SJSA1 (cell line): ENCODE data around the gene USP46. TPM values are rescaled to one million over a fixed set of nuclear protein-coding genes. Genes with fewer than 3 reads are reported as not detected.
A peak's percentile ranks its signal among the peaks of the same experiment; 100 is the strongest.

Source experiments
- DNase-seq, 2 experiments: peaks; one replicate each; pipeline ENCODE4 v3.0.0-alpha.2; 2015 to 2020; ENCODE audit warnings: low spot score in 2 of 2, low read depth in 1 of 2
- H3K27ac ChIP-seq: fragments of 250-450 bp; sonication (Bioruptor Pico); 2 replicates; pipeline ENCODE4 v1.5.1; 2020; ENCODE audit warnings: mild to moderate bottlenecking, moderate library complexity
- H3K27me3 ChIP-seq: fragments of 250-450 bp; sonication (Bioruptor Pico); replicated peaks from 2 replicates; pipeline ENCODE4 v1.5.1; 2020; ENCODE audit warnings: mild to moderate bottlenecking, moderate library complexity
- H3K36me3 ChIP-seq: fragments of 250-450 bp; sonication (Bioruptor Pico); 2 replicates; pipeline ENCODE4 v1.5.1; 2020; ENCODE audit warnings: mild to moderate bottlenecking
- H3K4me1 ChIP-seq: fragments of 250-450 bp; sonication (Bioruptor Pico); replicated peaks from 2 replicates; pipeline ENCODE4 v1.6.1; 2021; ENCODE audit warnings: mild to moderate bottlenecking
- H3K4me3 ChIP-seq: fragments of 250-450 bp; sonication (Bioruptor Pico); 2 replicates; pipeline ENCODE4 v1.5.1; 2020; ENCODE audit warnings: mild to moderate bottlenecking
- H3K9me3 ChIP-seq: fragments of 250-450 bp; sonication (Bioruptor Pico); replicated peaks from 2 replicates; pipeline ENCODE4 v1.5.1; 2020; ENCODE audit warnings: mild to moderate bottlenecking
- total RNA-seq: library from RNA; depleted of rRNA; stranded (reverse); fragments of >200 nt; shearing (Covaris generic); gene quantifications from 2 replicates; pipeline ENCODE4 v1.2.3, GENCODE V29; 2014

Gene USP46
- total RNA-seq, 1 experiment from 2014 or later, result 20.5 TPM

DNA sequence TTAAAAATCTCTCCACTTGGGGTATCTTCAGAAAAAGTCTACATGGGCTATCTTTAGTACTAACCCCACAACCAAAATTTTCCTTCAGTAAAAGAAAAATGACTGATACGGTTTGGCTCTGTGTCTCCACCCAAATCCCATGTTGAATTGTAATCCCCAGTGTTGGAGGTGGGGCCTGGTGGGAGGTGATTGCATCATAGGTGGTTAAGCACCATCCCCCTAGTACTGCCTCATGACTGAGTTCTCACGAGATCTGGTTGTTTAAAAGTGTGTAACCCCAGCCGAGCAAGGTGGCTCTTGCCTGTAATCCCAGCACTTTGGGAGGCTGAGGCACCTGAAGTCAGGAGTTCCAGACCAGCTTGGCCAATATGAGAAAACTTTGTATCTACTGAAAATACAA lies 66.8 kb downstream of the USP46 start:
- Histone ChIP-seq H3K4me1 (peaks cover 30% of the 10 kb centered on the region), H3K27me3 (no peaks in the 10 kb centered on the region), H3K9me3 (no peaks in the 10 kb centered on the region), H3K27ac (no peak overlapping the region), H3K4me3 (no peak overlapping the region), H3K36me3 (peaks cover 8% of the 10 kb centered on the region)
- DNase-seq, result no peak

DNA sequence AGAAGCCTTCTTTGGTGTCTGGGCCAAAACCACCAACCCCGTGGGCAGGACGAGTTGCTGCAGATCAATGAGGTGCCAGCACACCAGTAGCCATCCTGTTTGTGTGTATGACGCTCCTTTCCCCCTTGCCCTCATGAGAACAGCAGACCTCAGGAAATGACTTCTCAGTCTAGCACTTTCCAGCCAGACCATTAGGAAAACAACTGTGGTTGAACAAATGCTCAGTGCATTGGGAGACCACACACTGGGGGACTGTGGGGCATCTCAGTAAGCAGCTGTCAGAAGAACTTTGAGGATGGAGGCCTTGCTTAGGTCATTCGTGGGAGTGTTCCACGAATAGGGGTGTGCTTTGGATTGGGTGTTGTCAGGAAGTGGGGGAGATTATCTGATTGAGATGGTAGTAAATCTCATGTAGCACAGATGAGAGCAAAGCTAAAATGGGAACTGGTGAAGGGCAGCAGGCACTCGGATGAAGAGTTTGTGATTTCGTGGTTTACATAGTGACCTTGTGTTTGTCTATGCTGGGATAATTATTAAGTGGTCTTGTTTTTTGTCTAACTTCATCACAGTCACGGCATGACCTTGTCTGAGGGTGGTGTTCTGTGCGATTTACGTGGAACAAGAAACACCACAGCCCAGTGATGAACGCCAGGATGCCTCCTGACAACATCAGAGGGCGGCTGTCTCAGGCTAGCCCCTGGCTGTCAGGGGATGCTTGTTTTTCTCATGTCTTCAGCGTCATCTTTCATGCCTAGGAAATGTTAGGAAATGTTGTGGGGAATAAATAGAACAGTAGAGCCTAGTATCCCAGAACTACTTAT lies 70.1 kb downstream of the USP46 start:
- peaks cover 22% of the 10 kb centered on the region for H3K4me1 ChIP-seq
- peak; percentile 77 to 87 for DNase-seq
- H3K9me3 ChIP-seq, result no peaks in the 10 kb centered on the region
- H3K36me3 ChIP-seq, result no peaks in the 10 kb centered on the region
- no peaks in the 10 kb centered on the region for H3K27me3 ChIP-seq
- H3K27ac ChIP-seq, result peak overlapping the region; percentile 53
- no peak overlapping the region for H3K4me3 ChIP-seq

DNA sequence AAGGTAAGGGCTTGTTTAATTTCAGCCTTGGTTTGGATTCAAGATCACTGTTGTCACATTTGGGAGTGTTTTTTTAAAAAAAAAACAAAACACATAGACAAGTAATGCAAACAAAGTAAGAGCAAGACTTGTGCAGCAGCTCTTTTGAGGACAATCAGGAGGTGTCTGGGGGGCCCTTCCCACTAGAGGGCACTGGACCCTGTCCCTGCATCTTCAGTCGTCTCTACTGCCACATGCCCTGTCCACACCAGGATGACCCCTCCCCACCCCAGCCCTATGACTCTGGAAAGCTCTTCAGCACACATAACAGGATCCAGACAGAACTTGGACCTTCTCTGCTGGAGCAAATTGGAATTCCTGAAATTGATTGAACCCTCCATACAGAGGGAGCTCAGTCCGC lies 71.0 kb downstream of the USP46 start:
- no peaks in the 10 kb centered on the region for H3K36me3 ChIP-seq
- peak overlapping the region; percentile 53 for H3K27ac ChIP-seq
- peak in 1 of 2 experiments; percentile 38 for DNase-seq
- no peaks in the 10 kb centered on the region for H3K27me3 ChIP-seq
- no peaks in the 10 kb centered on the region for H3K9me3 ChIP-seq
- no peak overlapping the region for H3K4me3 ChIP-seq
- H3K4me1 ChIP-seq, result peaks cover 22% of the 10 kb centered on the region

DNA sequence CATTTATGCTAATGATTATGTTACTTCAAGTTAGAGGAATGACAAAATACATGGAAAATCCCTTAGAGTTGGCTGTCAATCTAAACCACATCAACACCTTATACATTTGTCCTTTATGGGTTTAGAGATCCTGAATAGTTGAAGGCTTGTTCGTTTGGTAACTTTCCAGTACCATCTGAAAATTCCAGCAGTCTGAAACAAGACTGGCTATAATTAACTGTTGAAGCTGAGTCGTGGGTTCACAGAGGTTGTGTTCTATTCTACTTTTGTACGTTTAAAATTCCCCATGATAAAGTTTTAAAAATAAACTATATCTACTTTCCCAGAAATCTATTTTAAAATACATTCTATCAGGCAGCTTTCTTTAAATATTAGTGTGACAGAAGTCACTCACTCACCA lies 73.0 kb downstream of the USP46 start:
- Histone ChIP-seq H3K4me3 (no peak overlapping the region), H3K36me3 (no peaks in the 10 kb centered on the region), H3K4me1 (peaks cover 22% of the 10 kb centered on the region), H3K9me3 (no peaks in the 10 kb centered on the region), H3K27me3 (no peaks in the 10 kb centered on the region), H3K27ac (no peak overlapping the region)
- DNase-seq, result no peak

DNA sequence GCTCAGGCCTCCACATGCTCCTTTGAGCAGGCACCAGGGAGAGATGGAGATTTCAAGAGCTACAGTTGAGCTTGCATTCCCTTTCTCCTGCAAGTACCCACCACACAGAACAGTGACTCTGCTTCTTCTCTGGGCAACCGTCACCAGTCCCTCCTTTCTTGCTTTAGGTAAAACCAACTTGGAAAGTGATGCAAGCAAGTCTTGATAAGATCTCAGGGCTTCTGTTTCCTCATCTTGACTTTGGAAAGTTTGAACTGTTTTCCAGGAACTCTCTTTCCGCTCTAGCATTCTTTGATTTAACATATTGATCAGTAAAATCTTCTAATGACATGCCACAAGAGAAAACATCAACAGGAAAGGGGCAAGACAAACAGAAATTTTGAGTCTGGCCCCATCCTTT lies 73.7 kb downstream of the USP46 start:
- Histone ChIP-seq H3K36me3 (no peaks in the 10 kb centered on the region), H3K27ac (no peak overlapping the region), H3K4me1 (peaks cover 22% of the 10 kb centered on the region), H3K27me3 (no peaks in the 10 kb centered on the region), H3K9me3 (no peaks in the 10 kb centered on the region), H3K4me3 (no peak overlapping the region)
- no peak for DNase-seq

DNA sequence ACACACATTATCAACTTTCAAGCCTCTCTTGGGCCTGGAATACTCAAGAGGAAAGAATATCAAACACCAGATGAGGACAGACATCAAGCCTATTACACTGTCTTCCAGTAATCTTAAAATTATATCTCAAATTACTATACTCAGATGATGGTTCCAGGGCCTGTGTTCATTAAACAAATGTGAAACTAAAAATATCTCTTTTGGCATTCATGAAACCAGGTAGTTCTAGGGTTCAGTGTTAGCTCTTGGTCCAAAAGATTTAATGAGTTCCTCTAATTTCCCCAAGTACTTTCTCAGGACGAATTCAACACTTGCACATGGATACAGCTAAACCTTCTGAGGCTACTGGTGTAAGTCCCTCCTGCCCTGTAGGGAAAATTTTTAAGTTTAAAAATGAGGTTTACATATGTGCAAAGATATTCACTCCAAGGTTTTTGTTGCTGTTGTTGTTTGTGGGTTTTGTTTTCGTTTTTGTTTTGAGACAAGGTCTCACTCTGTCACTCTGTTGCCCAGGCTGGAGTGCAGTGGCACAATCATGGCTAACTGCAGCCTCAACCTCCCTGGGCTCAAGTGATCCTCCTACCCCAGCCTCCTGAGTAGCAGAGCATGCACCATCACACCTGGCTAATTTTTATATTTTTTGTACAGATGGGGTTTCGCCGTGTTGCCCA lies 79.4 kb downstream of the USP46 start:
- peaks cover 19% of the 10 kb centered on the region for H3K4me1 ChIP-seq
- no peaks in the 10 kb centered on the region for H3K36me3 ChIP-seq
- DNase-seq, result no peak
- no peaks in the 10 kb centered on the region for H3K27me3 ChIP-seq
- H3K27ac ChIP-seq, result no peak overlapping the region
- H3K4me3 ChIP-seq, result no peak overlapping the region
- no peaks in the 10 kb centered on the region for H3K9me3 ChIP-seq

DNA sequence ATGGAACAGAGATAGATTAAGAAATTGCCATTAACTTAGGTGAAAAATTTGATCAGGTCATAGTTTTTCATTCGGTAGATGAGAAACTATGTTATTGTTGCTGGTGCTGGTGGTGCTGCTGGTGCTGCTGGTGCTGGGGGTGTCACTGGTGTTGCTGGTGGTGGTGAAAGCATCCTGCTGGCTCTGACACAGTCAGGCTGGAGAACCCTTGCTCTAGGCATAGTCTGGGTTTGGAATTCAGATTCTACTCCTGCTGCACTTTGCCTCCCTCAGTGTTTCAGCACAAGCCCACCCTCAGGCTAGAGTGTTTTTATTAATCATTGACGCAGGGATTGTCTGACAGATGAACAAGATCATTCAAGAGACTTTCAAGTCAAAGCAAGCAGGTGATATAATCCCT lies 80.2 kb downstream of the USP46 start:
- H3K4me1 ChIP-seq, result peaks cover 27% of the 10 kb centered on the region
- H3K27me3 ChIP-seq, result no peaks in the 10 kb centered on the region
- H3K4me3 ChIP-seq, result no peak overlapping the region
- no peaks in the 10 kb centered on the region for H3K9me3 ChIP-seq
- no peak overlapping the region for H3K27ac ChIP-seq
- H3K36me3 ChIP-seq, result no peaks in the 10 kb centered on the region
- no peak for DNase-seq

DNA sequence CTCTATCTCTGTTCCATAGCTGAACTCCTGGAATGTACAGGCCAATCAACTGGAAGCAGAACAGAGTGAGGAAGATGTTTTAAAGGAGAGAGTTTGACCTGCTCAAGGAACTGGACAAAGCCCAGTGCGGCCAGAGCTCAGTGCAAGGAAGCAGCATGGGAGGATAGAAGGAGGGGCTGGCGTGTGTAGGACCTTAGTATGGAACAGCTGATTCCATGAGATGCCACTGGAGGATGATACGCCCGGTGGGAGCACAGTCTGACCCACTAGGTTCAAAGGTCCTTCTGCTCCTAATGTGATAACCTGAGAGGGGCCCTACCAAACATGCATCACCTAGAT lies 81.5 kb downstream of the USP46 start:
- no peaks in the 10 kb centered on the region for H3K27me3 ChIP-seq
- no peak for DNase-seq
- H3K27ac ChIP-seq, result no peak overlapping the region
- H3K9me3 ChIP-seq, result no peaks in the 10 kb centered on the region; the same call in 1 of the 2 replicates
- peaks cover 41% of the 10 kb centered on the region for H3K4me1 ChIP-seq
- no peak overlapping the region for H3K4me3 ChIP-seq
- no peaks in the 10 kb centered on the region; the same call in 1 of the 2 replicates for H3K36me3 ChIP-seq

DNA sequence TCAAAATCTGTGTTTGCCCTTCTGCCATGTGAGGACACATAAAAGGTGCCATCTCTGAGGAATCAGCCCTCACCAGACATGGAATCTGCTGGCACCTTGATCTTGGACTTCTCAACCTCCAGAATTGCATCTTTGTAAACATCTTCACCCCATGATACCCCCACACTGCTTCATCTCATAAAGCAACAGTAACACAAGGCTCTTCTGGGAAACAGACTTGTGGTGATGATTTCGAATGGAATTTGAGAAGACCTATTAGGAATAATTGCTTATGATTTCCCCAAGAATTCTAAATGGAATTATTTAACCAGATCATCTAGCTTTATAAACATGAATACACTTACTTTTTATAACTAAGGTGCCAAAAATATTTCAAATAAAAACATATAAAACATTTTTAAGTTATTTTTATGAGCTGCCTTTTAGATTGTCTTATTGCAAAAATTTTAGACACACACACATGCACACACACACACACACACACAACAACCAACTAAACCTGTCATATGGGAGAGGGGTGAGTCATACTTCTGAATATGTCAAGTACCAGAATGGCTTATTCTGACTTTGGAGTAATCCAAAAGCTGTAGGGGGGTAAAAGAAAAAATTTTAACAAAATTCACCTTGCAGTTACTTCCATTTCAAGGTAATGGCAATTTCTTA lies 82.0 kb downstream of the USP46 start:
- H3K4me3 ChIP-seq, result no peak overlapping the region
- no peak overlapping the region for H3K27ac ChIP-seq
- no peaks in the 10 kb centered on the region for H3K27me3 ChIP-seq
- peak in 1 of 2 experiments; percentile 51 for DNase-seq
- peaks cover 4% of the 10 kb centered on the region; the same call in 1 of the 2 replicates for H3K9me3 ChIP-seq
- H3K36me3 ChIP-seq, result peaks cover 2% of the 10 kb centered on the region; the same call in 1 of the 2 replicates
- peaks cover 46% of the 10 kb centered on the region for H3K4me1 ChIP-seq

DNA sequence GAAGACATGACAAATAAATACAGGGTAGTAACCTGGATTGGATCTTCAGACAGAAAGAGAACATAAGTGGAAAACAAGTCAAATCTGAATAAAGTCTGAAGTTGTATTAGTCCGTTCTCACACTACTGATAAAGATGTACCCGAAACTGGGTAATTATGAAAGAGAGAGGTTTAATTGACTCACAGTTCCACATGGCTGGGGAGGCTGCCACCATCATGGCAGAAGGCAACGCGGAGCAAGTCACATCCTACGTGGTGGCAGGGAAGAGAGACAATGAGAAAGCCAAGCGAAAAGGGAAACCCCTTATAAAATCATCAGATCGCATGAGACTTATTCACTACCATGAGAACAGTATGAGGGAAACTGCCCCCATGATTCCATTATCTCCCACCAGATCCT lies 82.8 kb downstream of the USP46 start:
- H3K36me3 ChIP-seq, result peaks cover 2% of the 10 kb centered on the region; the same call in 1 of the 2 replicates
- H3K4me1 ChIP-seq, result peaks cover 50% of the 10 kb centered on the region
- H3K27me3 ChIP-seq, result no peaks in the 10 kb centered on the region
- no peak overlapping the region for H3K4me3 ChIP-seq
- DNase-seq, result no peak
- peaks cover 8% of the 10 kb centered on the region; the same call in 1 of the 2 replicates for H3K9me3 ChIP-seq
- H3K27ac ChIP-seq, result no peak overlapping the region

DNA sequence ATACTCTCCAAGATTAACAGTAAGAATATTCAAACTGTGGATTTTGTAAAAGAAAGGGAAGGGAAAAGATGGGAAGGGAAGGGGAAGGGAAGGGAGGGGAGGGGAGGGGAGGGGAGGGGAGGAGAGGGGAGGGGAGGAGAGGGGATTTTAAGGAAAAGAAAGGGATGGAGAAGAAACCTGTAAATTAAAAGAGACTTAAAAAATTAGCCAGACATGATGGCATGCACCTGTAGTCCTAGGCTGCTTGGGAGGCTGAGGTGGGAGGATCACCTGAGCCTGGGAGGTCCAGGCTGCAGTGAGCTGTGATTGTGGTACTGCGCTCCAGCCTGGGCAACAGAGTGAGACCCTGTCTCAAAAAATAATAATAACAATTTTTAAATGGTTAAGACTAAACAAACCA lies 83.7 kb downstream of the USP46 start:
- H3K27me3 ChIP-seq, result no peaks in the 10 kb centered on the region
- DNase-seq, result no peak
- peaks cover 2% of the 10 kb centered on the region; the same call in 1 of the 2 replicates for H3K36me3 ChIP-seq
- H3K4me3 ChIP-seq, result no peak overlapping the region
- H3K9me3 ChIP-seq, result peaks cover 8% of the 10 kb centered on the region; the same call in 1 of the 2 replicates
- no peak overlapping the region for H3K27ac ChIP-seq
- peaks cover 50% of the 10 kb centered on the region for H3K4me1 ChIP-seq

DNA sequence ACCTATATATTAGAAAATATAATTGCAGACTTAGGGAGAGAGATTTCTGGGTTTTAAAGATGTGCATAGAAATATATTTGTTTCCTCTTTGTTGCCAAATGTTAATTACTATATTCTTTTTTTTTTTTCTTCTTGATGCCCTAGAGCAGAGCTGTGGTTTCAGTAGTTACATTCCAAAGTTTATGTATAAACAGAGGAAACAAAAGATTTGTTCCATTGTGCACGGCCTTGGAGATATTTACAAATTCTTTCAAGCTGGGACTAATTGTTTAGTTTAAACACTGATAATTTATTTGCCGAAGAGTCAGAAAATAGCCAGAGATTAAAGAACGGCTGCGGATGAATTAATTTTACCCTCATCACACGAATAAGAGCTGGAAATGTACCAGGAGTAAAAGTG lies 85.1 kb downstream of the USP46 start:
- Histone ChIP-seq H3K27ac (peak overlapping the region; percentile 97), H3K4me1 (peaks cover 50% of the 10 kb centered on the region), H3K9me3 (peaks cover 8% of the 10 kb centered on the region; the same call in 1 of the 2 replicates), H3K4me3 (no peak overlapping the region), H3K36me3 (peaks cover 2% of the 10 kb centered on the region; the same call in 1 of the 2 replicates), H3K27me3 (no peaks in the 10 kb centered on the region)
- DNase-seq, result peak in 1 of 2 experiments; percentile 81

DNA sequence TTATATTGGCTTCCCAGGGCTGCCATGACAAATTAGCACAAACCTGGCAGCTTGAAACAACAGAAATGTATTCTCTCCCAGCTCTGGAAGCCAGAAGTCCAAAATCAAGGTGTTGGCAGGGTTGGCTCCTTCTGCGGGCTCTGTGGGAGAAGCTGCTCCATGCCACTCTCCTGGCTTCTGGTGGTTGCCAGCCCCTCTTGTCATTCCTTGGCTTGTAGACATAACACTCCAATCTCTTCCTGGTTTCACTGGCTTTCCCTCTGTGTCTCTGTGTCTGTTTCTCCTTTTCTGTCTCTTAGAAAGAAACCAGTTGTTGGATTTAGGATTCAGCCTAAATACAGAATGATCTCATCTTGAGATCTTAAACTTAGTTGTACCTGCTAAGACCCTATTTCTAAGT lies 85.5 kb downstream of the USP46 start:
- Histone ChIP-seq H3K9me3 (peaks cover 8% of the 10 kb centered on the region; the same call in 1 of the 2 replicates), H3K36me3 (peaks cover 2% of the 10 kb centered on the region; the same call in 1 of the 2 replicates), H3K4me3 (no peak overlapping the region), H3K27ac (peak overlapping the region; percentile 97), H3K4me1 (peaks cover 50% of the 10 kb centered on the region), H3K27me3 (no peaks in the 10 kb centered on the region)
- peak in 1 of 2 experiments; percentile 58 for DNase-seq
